Measurements from ENCODE around the gene RAPGEF6. TPM values are rescaled to one million over a fixed set of nuclear protein-coding genes. Genes with fewer than 3 reads are reported as not detected.
"Not testable (repeated sequence)": the region's sequence is repeated elsewhere in the genome, so short reads cannot be mapped to it uniquely, and the experiment has no call there.

The RAPGEF6 gene
- total RNA-seq, 1 experiment from 2014 or later = 17.4 TPM

DNA sequence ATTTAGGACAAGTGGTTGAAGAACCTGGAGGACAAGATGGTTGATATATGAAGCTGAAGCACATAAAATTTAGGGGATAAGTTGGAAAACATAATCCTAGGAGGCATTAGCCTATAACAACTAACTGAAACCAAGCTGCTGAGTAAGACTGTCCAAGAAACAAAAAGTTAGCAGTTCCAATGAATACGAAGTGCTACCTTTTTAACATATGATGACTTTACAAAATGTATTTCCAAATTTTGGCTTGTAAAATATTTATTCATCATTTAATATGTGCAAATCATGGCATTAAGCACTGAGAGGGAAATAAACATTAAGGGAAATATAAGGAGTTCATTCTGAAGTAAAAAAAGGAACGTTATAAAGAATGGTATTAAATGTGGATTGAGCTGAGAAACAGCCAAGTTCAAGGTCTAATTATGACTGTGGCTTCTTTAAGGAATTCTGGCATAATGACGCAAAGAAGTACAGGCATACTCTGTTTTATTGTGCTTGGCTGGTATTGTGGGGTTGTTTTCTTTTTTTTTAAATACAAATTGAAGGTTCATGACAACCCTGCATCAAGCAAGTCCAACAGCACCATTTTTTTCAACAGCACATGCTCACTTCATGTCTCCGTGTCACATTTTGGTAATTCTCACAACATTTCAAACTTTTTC, 7.7 kb downstream of the RAPGEF6 start:
- TF ChIP-seq, protein P1, sequence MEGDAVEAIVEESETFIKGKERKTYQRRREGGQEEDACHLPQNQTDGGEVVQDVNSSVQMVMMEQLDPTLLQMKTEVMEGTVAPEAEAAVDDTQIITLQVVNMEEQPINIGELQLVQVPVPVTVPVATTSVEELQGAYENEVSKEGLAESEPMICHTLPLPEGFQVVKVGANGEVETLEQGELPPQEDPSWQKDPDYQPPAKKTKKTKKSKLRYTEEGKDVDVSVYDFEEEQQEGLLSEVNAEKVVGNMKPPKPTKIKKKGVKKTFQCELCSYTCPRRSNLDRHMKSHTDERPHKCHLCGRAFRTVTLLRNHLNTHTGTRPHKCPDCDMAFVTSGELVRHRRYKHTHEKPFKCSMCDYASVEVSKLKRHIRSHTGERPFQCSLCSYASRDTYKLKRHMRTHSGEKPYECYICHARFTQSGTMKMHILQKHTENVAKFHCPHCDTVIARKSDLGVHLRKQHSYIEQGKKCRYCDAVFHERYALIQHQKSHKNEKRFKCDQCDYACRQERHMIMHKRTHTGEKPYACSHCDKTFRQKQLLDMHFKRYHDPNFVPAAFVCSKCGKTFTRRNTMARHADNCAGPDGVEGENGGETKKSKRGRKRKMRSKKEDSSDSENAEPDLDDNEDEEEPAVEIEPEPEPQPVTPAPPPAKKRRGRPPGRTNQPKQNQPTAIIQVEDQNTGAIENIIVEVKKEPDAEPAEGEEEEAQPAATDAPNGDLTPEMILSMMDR (IDR thresholded peaks at IDR 0.05; ENCODE audit: insufficient read depth in 1 of 2, low read depth in 1 of 2, low read length in 1 of 2, severe bottlenecking in 1 of 2, unreplicated experiment in 1 of 2) = no peak
- POLR2A ChIA-PET = no interaction called here
- Histone ChIP-seq H3K27me3 (replicated peaks; ENCODE audit: control insufficient read depth, insufficient read depth, low read length) (no peaks in the 10 kb centered on the region), H3K9me3 (no peaks in the 10 kb centered on the region), H3K4me1 (peaks cover 3% of the 10 kb centered on the region), H3K36me3 (ENCODE audit: control insufficient read depth, insufficient read depth, low read length) (no peaks in the 10 kb centered on the region), H3K4me3 (ENCODE audit: low read depth, low read length) (no peak overlapping the region)
- CTCF ChIA-PET = no interaction called here
- peaks cover 12% of the 10 kb centered on the region for H3K36me3 Mint-ChIP-seq (ENCODE audit: insufficient read depth, unreplicated experiment)
- intact Hi-C loops (cut with micrococcal nuclease; ENCODE audit: unreplicated experiment) = no loop called here
- BruUV-seq (replicated peaks) = no TSS peak
- DNase-seq = no peak
- H3K4me3 Mint-ChIP-seq (ENCODE audit: unreplicated experiment) = no peak overlapping the region
- H3K4me1 Mint-ChIP-seq (ENCODE audit: low read depth, unreplicated experiment) = no peaks in the 10 kb centered on the region
- H3K27ac Mint-ChIP-seq (ENCODE audit: unreplicated experiment) = no peak overlapping the region
- no peaks in the 10 kb centered on the region for H3K9me3 Mint-ChIP-seq (ENCODE audit: unreplicated experiment)
- H3K27me3 Mint-ChIP-seq (ENCODE audit: insufficient read depth, unreplicated experiment) = no peaks in the 10 kb centered on the region

DNA sequence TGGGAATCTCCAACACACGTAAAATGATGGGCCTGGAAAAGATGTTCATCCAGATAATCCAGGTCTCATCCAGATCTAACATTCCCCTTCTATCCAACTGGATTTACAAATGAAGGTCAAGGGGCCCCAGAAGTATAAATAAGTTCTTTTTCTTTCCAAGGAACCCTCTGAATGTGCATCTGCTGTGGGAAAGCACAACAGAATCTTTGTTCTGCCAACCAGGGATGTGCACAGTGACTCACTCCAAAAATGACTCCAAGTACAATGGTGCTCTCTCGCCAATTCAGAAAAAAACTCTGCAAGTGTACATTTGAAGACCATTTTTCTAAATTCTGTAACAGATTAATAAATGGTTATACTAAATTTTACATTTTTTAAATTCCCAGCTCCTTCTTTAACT, 12.4 kb downstream of the RAPGEF6 start:
- H3K36me3 Mint-ChIP-seq (ENCODE audit: insufficient read depth, unreplicated experiment) = peaks cover 7% of the 10 kb centered on the region
- no peak overlapping the region for H3K27ac Mint-ChIP-seq (ENCODE audit: unreplicated experiment)
- Histone ChIP-seq H3K4me3 (ENCODE audit: low read depth, low read length) (no peak overlapping the region), H3K4me1 (no peaks in the 10 kb centered on the region), H3K27me3 (replicated peaks; ENCODE audit: control insufficient read depth, insufficient read depth, low read length) (no peaks in the 10 kb centered on the region), H3K9me3 (no peaks in the 10 kb centered on the region), H3K36me3 (ENCODE audit: control insufficient read depth, insufficient read depth, low read length) (no peaks in the 10 kb centered on the region)
- no peaks in the 10 kb centered on the region for H3K4me1 Mint-ChIP-seq (ENCODE audit: low read depth, unreplicated experiment)
- H3K4me3 Mint-ChIP-seq (ENCODE audit: unreplicated experiment) = no peak overlapping the region
- TF ChIP-seq, protein P1 (IDR thresholded peaks at IDR 0.05; ENCODE audit: insufficient read depth in 1 of 2, low read depth in 1 of 2, low read length in 1 of 2, severe bottlenecking in 1 of 2, unreplicated experiment in 1 of 2) = no peak
- no peak for DNase-seq
- ChIA-PET POLR2A (no interaction called here), CTCF (no interaction called here)
- H3K9me3 Mint-ChIP-seq (ENCODE audit: unreplicated experiment) = no peaks in the 10 kb centered on the region
- H3K27me3 Mint-ChIP-seq (ENCODE audit: insufficient read depth, unreplicated experiment) = no peaks in the 10 kb centered on the region
- no TSS peak for BruUV-seq (replicated peaks)
- intact Hi-C loops (cut with micrococcal nuclease; ENCODE audit: unreplicated experiment) = no loop called here

DNA sequence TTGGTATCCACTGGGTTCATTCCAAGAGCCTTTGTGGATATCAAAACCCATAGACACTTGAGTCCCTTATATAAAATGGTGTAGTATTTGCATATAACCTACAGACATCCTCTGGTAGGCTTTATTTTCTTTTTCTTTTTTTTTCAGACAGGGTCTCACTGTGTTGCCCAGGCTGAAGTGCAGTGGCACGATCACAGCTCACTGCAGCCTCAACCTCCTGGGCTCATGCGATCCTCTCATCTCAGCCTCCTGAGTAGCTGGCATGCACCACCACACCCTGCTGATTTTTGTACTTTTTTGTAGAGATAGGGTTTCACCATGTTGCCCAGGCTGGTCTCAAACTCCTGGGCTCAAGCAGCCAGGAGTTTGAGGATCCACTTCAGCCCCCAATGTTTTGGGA, 13.9 kb downstream of the RAPGEF6 start:
- H3K27me3 Mint-ChIP-seq (ENCODE audit: insufficient read depth, unreplicated experiment); H3K4me3 ChIP-seq (ENCODE audit: low read depth, low read length); CTCF ChIA-PET; BruUV-seq (replicated peaks); DNase-seq; H3K4me3 Mint-ChIP-seq (ENCODE audit: unreplicated experiment); H3K27ac Mint-ChIP-seq (ENCODE audit: unreplicated experiment); POLR2A ChIA-PET; H3K27me3 ChIP-seq (replicated peaks; ENCODE audit: control insufficient read depth, insufficient read depth, low read length); H3K4me1 Mint-ChIP-seq (ENCODE audit: low read depth, unreplicated experiment); H3K9me3 ChIP-seq; H3K36me3 ChIP-seq (ENCODE audit: control insufficient read depth, insufficient read depth, low read length); intact Hi-C loops (cut with micrococcal nuclease; ENCODE audit: unreplicated experiment); H3K4me1 ChIP-seq; H3K9me3 Mint-ChIP-seq (ENCODE audit: unreplicated experiment); H3K36me3 Mint-ChIP-seq (ENCODE audit: insufficient read depth, unreplicated experiment): not testable (repeated sequence)

DNA sequence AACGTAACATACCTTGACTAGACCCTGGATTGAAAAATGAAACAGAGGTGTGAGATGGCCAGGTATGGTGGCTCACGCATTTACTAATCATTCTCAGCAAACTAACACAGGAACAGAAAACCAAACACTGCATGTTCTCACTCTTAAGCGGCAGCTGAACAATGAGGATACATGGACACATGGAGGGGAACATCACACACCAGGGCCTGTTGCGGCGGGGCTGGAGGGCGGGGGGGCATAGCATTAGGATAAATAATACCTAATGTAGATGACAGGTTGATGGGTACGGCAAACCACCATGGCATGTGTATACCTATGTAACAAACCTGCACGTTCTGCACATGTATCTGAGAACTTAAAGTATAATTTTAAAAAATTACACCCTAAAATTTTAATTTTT, 15.9 kb downstream of the RAPGEF6 start:
- Mint-ChIP-seq H3K9me3 (ENCODE audit: unreplicated experiment) (no peaks in the 10 kb centered on the region), H3K4me3 (ENCODE audit: unreplicated experiment) (no peak overlapping the region), H3K27me3 (ENCODE audit: insufficient read depth, unreplicated experiment) (no peaks in the 10 kb centered on the region), H3K36me3 (ENCODE audit: insufficient read depth, unreplicated experiment) (no peaks in the 10 kb centered on the region), H3K4me1 (ENCODE audit: low read depth, unreplicated experiment) (peaks cover 9% of the 10 kb centered on the region), H3K27ac (ENCODE audit: unreplicated experiment) (no peak overlapping the region)
- BruUV-seq (replicated peaks) = no TSS peak
- Histone ChIP-seq H3K9me3 (no peaks in the 10 kb centered on the region), H3K36me3 (ENCODE audit: control insufficient read depth, insufficient read depth, low read length) (no peaks in the 10 kb centered on the region), H3K27me3 (replicated peaks; ENCODE audit: control insufficient read depth, insufficient read depth, low read length) (no peaks in the 10 kb centered on the region), H3K4me1 (peaks cover 9% of the 10 kb centered on the region; the same call in 1 of the 2 replicates), H3K4me3 (ENCODE audit: low read depth, low read length) (no peak overlapping the region)
- intact Hi-C loops (cut with micrococcal nuclease; ENCODE audit: unreplicated experiment) = no loop called here
- ChIA-PET POLR2A (no interaction called here), CTCF (no interaction called here)
- DNase-seq = no peak
- TF ChIP-seq, protein P1 (IDR thresholded peaks at IDR 0.05; ENCODE audit: insufficient read depth in 1 of 2, low read depth in 1 of 2, low read length in 1 of 2, severe bottlenecking in 1 of 2, unreplicated experiment in 1 of 2) = no peak
